Measurements from ENCODE around the gene ZSCAN2.

- no peak for TF ChIP-seq POLR2A (IDR thresholded peaks at IDR 0.05; ENCODE audit: extremely low read depth, insufficient read length)
- no peak for TF ChIP-seq CTCF (IDR thresholded peaks at IDR 0.05; ENCODE audit: low read depth, low read length)
Observed at GRCh38 chr15:84648539-84648938, 47.7 kb downstream of the ZSCAN2 start.
